ENCODE measurements around the gene B3GALT6. TPM values are rescaled to one million over a fixed set of nuclear protein-coding genes. Genes with fewer than 3 reads are reported as not detected.

Gene B3GALT6
- total RNA-seq, 1 donor from 2014 or later, result 31.9 TPM

DNA sequence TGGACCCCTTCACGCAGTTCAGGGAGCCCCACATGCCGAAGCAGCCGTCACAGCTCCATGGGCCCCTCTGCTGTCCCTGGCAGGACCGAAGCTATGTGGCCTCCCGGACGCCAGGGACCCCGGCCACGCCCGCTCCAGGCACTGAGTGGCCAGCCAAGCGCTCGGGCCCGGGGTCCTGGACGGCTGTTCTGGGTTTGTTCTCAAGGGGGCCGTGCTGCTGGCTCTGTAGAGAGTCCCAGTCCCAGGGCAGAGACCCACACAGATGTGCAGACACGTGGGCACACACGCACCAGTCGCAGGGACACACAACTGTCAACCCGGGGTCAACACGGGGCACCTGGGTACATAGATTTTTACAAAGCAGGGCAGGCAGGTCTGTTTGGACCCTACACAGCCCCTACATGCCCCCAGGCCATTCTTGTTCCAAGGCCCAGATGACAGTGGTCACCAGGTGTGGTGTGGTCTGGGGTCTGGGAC lies 6.7 kb downstream of the B3GALT6 start:
- no peak for DNase-seq (ENCODE audit: low spot score, unreplicated experiment)
- Mint-ChIP-seq H3K27me3 (no peaks in the 10 kb centered on the region), H3K9me3 (ENCODE audit: low read depth) (no peaks in the 10 kb centered on the region), H3K36me3 (ENCODE audit: insufficient read depth) (peaks cover 7% of the 10 kb centered on the region), H3K27ac (no peak overlapping the region), H3K4me3 (ENCODE audit: low read depth) (no peak overlapping the region), H3K4me1 (ENCODE audit: low read depth) (peaks cover 5% of the 10 kb centered on the region)
- TF ChIP-seq, protein P1, sequence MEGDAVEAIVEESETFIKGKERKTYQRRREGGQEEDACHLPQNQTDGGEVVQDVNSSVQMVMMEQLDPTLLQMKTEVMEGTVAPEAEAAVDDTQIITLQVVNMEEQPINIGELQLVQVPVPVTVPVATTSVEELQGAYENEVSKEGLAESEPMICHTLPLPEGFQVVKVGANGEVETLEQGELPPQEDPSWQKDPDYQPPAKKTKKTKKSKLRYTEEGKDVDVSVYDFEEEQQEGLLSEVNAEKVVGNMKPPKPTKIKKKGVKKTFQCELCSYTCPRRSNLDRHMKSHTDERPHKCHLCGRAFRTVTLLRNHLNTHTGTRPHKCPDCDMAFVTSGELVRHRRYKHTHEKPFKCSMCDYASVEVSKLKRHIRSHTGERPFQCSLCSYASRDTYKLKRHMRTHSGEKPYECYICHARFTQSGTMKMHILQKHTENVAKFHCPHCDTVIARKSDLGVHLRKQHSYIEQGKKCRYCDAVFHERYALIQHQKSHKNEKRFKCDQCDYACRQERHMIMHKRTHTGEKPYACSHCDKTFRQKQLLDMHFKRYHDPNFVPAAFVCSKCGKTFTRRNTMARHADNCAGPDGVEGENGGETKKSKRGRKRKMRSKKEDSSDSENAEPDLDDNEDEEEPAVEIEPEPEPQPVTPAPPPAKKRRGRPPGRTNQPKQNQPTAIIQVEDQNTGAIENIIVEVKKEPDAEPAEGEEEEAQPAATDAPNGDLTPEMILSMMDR (IDR thresholded peaks at IDR 0.05; ENCODE audit: unreplicated experiment), result no peak

DNA sequence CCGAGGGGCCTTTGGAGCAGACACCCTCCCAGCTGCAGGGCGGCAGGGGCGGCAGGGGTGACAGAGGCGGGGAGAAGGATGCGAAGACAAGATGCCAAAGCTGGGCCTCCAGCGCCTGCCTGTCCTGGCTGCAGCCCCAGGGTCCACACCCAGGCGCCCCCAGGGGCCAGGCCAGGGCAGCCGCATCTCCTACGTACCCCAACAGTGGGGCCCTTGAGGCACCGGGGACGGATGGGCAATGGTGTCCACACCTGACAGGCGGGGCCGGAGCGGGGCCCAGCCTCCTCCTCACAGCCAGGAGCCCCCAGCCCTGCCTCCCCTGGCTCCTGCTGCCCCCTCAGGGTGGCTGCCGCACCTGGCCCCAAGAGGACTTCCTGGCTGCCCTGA lies 7.2 kb downstream of the B3GALT6 start:
- TF ChIP-seq, protein P1 (IDR thresholded peaks at IDR 0.05; ENCODE audit: unreplicated experiment), result no peak
- Mint-ChIP-seq H3K27ac (no peak overlapping the region), H3K36me3 (ENCODE audit: insufficient read depth) (peaks cover 4% of the 10 kb centered on the region), H3K4me1 (ENCODE audit: low read depth) (peaks cover 3% of the 10 kb centered on the region), H3K4me3 (ENCODE audit: low read depth) (no peak overlapping the region), H3K27me3 (no peaks in the 10 kb centered on the region), H3K9me3 (ENCODE audit: low read depth) (no peaks in the 10 kb centered on the region)
- no peak for DNase-seq (ENCODE audit: low spot score, unreplicated experiment)

DNA sequence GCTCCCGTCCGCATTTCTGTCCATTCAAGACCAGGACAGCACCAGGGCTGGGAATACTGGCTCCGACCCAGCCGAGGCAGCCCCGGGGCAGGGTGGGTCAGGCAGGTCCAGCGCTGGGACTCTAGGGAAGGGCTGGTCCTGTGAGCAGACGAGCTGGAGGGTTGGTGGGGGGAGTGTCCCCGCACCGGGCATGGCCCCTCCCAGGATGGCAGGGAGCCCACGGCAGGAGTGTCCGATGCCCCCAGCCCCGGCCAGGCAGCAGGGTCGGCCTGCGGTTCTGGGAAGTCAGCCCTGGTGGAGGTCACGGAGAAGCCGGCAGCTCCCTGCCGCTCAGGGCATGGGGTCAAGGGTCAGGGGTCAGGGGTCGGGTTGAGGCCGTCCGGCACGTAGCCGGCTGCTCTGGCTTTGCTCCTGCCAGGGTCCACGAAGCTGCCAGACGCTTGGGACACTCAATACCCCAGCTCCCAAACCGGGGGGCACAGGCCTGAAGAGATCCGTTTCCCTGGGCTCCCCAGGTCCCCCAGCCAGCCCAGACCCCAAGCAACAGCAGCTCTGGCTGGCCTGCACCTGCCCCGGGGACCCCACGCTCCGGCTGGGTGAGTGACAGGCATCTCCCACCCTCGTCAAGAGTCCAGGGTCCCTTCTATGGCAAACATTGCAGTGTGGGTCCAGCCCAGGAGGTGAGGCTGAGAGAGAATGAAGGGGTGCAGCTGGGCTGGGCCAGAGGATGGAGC lies 7.7 kb downstream of the B3GALT6 start:
- H3K4me3 Mint-ChIP-seq (ENCODE audit: low read depth), result no peak overlapping the region
- peaks cover 2% of the 10 kb centered on the region for H3K4me1 Mint-ChIP-seq (ENCODE audit: low read depth)
- no peak for DNase-seq (ENCODE audit: low spot score, unreplicated experiment)
- H3K36me3 Mint-ChIP-seq (ENCODE audit: insufficient read depth), result no peaks in the 10 kb centered on the region
- H3K9me3 Mint-ChIP-seq (ENCODE audit: low read depth), result no peaks in the 10 kb centered on the region
- H3K27me3 Mint-ChIP-seq, result no peaks in the 10 kb centered on the region
- no peak overlapping the region for H3K27ac Mint-ChIP-seq
- TF ChIP-seq, protein P1 (IDR thresholded peaks at IDR 0.05; ENCODE audit: unreplicated experiment), result no peak

DNA sequence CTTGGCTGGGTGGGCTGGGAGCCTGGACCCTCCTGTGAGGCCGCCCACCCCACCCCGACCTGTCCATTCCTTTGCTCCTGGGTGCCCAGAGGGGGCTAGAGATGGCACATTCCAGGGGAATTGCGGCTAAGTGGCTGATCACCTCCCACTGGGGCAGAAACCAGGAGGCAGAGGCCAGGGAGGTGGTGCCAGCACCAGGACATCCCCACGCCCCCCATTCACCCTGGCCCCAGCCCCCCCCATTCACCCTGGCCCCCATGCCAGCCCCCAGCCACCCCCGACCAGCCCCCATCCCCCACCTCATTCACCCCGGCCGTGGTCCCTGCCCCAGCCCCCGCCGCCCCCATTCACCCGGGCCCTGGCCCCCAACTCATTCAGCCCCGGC lies 8.3 kb downstream of the B3GALT6 start:
- H3K9me3 Mint-ChIP-seq (ENCODE audit: low read depth), result no peaks in the 10 kb centered on the region
- no peak for DNase-seq (ENCODE audit: low spot score, unreplicated experiment)
- no peaks in the 10 kb centered on the region for H3K36me3 Mint-ChIP-seq (ENCODE audit: insufficient read depth)
- no peak overlapping the region for H3K4me3 Mint-ChIP-seq (ENCODE audit: low read depth)
- TF ChIP-seq, protein P1 (IDR thresholded peaks at IDR 0.05; ENCODE audit: unreplicated experiment), result no peak
- no peak overlapping the region for H3K27ac Mint-ChIP-seq
- H3K4me1 Mint-ChIP-seq (ENCODE audit: low read depth), result peaks cover 2% of the 10 kb centered on the region
- H3K27me3 Mint-ChIP-seq, result no peaks in the 10 kb centered on the region

DNA sequence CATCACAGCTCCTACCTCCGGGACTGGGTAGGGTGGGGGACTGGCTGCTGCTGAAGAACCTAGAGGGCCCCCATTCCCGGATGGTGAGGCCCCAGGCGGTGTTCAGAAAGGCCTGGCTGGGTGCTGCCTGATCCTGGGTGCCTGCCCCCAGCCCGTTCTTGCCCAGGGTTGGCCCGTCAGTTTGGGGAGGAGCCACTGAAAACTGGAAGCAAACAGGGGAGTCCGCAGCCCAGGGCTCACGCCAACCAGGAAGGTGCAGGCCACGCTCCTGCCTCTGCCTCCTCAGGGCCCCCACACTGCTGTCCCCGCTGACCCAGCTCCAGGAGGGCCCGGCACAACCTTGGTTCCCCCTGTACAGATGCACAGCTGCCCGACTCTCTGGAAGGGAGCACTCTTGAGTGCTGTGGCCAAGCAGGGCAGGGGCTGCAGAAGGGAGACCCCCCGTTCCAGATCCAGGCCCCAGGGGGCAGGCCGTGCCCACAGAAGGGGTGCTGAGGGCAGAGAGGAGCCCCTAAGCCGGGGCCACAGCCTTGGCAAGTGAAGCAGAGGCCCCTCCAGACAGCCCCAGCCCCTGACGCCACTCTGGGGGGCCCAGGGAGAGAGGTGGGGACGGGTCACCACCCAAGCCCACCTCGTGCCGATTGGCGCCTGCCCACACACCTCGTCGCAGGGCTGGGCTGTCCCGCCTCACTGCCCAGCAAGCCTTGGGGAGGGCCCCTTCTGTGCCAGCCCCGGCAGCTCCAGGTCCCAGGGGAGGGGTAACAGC lies 9.0 kb downstream of the B3GALT6 start:
- no peaks in the 10 kb centered on the region for H3K27me3 Mint-ChIP-seq
- peaks cover 2% of the 10 kb centered on the region for H3K4me1 Mint-ChIP-seq (ENCODE audit: low read depth)
- no peak for DNase-seq (ENCODE audit: low spot score, unreplicated experiment)
- H3K27ac Mint-ChIP-seq, result no peak overlapping the region
- H3K36me3 Mint-ChIP-seq (ENCODE audit: insufficient read depth), result no peaks in the 10 kb centered on the region
- no peak overlapping the region for H3K4me3 Mint-ChIP-seq (ENCODE audit: low read depth)
- TF ChIP-seq, protein P1 (IDR thresholded peaks at IDR 0.05; ENCODE audit: unreplicated experiment), result no peak
- no peaks in the 10 kb centered on the region for H3K9me3 Mint-ChIP-seq (ENCODE audit: low read depth)
